Gastroesophageal sphincter (tissue), 4 donors: ENCODE measurements around the gene PTPN3. TPM values are rescaled to one million over a fixed set of nuclear protein-coding genes. Genes with fewer than 3 reads are reported as not detected.
A peak's percentile ranks its signal among the peaks of the same experiment; 100 is the strongest.

ENCODE experiments used
- ATAC-seq: fragments of 150-250 bp; one replicate; pipeline ENCODE4 v1.9.1; 2016; ENCODE audit warnings: mild to moderate bottlenecking, moderate library complexity
- H3K27ac ChIP-seq, 4 donors: fragments of 200-600 bp; sonication (generic) in 3 of 4; 1 replicate in 3 of 4; 2 replicates in 1 of 4; pipeline ENCODE4 v1.5.1; 2016 to 2019
- H3K27me3 ChIP-seq: fragments of 200-600 bp; sonication (generic); one replicate; pipeline ENCODE4 v1.5.1; 2019
- H3K36me3 ChIP-seq, 2 donors: fragments of 200-600 bp; sonication (generic); one replicate each; pipeline ENCODE4 v1.5.1; 2019; ENCODE audit warnings: control low read depth in 1 of 2
- H3K4me1 ChIP-seq, 3 donors: fragments of 200-600 bp; sonication (generic); 1 replicate in 2 of 3; 2 replicates in 1 of 3; pipeline ENCODE4 v1.5.1; 2016 to 2019; ENCODE audit warnings: control low read depth in 2 of 3
- H3K4me3 ChIP-seq, 2 donors: fragments of 200-600 bp; sonication (generic); one replicate each; pipeline ENCODE4 v1.5.1; 2019; ENCODE audit warnings: mild to moderate bottlenecking in 1 of 2, moderate library complexity in 1 of 2
- H3K9me3 ChIP-seq, 3 donors: fragments of 200-600 bp; sonication (generic); one replicate each; pipeline ENCODE4 v1.5.1; 2017 to 2019; ENCODE audit warnings: control low read depth in 2 of 3
- EP300 ChIP-seq: sonication (generic); formaldehyde crosslinking; IDR thresholded peaks from one replicate; pipeline ENCODE4 v1.6.1; 2017; ENCODE audit warnings: antibody characterized with exemption, mild to moderate bottlenecking
- POLR2A ChIP-seq, 2 donors: fragments of 450-650 bp; IDR thresholded peaks; one replicate each; pipeline ENCODE4 v1.6.1; 2017; ENCODE audit warnings: antibody characterized with exemption in 2 of 2, mild to moderate bottlenecking in 2 of 2, moderate library complexity in 1 of 2
- POLR2AphosphoS5 ChIP-seq: sonication (generic); formaldehyde crosslinking; IDR thresholded peaks from one replicate; pipeline ENCODE4 v1.6.1; 2017; ENCODE audit warnings: antibody characterized with exemption
- WGBS, 2 donors: methylation state at CpG; one replicate each; pipeline ENCODE4 v1.1.5; 2018; ENCODE audit warnings: low coverage in 1 of 2; 5-methylcytosine and 5-hydroxymethylcytosine counted together
- total RNA-seq, 4 donors: library from RNA; depleted of rRNA; stranded (reverse); fragments of >200 nt; gene quantifications; one replicate each; pipeline ENCODE4 v1.1.0, GENCODE V29; 2016
- TF ChIP-seq, protein P1 (sequence below), 4 experiments: fragments of 200-600 bp in 2 of 4; fragments of 450-650 bp in 2 of 4; sonication (generic) in 1 of 4; IDR thresholded peaks; one replicate each; pipeline ENCODE4 v1.5.1; 2017 to 2019; ENCODE audit warnings: antibody characterized with exemption in 4 of 4, mild to moderate bottlenecking in 2 of 4, moderate library complexity in 2 of 4

PTPN3 gene
- total RNA-seq, 4 donors from 2014 or later: 1.2 to 3.4 (median 1.6) TPM

DNA sequence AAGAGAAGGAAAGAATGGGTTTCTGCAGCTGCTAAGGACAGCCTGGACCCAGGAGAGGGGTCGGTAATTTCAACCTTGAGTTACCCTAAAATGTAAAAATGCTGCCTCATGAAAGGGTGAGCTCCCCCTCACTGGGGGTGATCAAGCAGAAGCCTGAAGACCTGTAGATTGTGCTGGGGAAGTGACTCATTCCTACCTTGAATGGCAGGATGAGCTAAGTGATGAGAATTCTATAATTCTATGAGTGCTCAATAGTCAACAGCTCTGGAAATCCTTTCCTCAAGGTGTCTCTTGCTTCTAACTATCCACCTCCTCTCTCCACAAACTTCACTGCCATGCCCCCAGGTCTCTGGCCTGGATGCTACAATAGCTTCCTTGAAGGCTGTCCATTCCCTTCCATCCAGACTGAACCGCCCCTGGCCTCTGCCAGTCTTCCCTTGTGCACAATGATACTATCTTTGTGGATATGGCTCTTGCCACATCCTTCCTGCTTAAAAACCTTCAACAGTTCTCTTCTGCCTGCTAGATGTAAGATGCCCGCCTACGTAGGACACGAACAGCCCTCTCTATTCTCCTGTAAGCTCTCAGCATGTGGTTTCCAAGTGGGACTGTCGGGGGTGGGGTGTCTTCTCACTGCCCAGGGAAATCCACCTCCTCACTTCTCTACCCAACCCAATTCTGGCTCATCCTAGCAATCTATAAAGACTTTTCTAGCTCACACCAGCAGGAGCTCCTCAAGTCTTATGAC lies 50.6 kb downstream of the PTPN3 start:
- ATAC-seq: no peak
- TF ChIP-seq EP300: no peak
- TF ChIP-seq POLR2A (IDR thresholded peaks at IDR 0.05): no peak
- TF ChIP-seq POLR2AphosphoS5: no peak
- TF ChIP-seq, protein P1, sequence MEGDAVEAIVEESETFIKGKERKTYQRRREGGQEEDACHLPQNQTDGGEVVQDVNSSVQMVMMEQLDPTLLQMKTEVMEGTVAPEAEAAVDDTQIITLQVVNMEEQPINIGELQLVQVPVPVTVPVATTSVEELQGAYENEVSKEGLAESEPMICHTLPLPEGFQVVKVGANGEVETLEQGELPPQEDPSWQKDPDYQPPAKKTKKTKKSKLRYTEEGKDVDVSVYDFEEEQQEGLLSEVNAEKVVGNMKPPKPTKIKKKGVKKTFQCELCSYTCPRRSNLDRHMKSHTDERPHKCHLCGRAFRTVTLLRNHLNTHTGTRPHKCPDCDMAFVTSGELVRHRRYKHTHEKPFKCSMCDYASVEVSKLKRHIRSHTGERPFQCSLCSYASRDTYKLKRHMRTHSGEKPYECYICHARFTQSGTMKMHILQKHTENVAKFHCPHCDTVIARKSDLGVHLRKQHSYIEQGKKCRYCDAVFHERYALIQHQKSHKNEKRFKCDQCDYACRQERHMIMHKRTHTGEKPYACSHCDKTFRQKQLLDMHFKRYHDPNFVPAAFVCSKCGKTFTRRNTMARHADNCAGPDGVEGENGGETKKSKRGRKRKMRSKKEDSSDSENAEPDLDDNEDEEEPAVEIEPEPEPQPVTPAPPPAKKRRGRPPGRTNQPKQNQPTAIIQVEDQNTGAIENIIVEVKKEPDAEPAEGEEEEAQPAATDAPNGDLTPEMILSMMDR (IDR thresholded peaks at IDR 0.05): no peak

DNA sequence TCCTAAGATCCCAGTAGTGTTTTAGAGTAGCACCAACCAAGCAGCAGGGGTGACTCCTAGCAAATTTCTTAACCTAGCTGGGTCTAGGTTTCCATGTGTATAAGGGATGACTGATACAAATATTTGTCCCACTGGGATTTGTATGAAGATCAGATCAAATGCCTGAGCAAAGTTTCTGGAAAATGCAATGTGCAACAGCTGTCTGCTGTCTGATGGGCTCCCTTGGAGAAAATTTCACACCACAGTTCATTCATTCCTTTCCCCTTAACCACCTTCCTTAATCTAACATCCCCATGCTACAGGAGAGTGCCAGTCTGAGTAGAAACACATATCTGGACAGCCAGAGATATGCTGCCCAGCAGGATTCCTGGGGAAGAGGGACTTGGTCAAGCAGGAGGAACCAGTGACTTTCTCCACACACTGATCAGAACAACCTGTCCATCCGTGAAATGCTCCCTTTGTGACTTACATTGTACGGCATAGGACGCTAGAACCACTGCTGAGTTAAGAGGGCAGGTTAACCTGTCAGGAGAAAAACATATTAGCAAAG lies 53.3 kb downstream of the PTPN3 start:
- Histone ChIP-seq H3K9me3 (no peaks in the 10 kb centered on the region), H3K4me1 (no peaks in the 10 kb centered on the region), H3K27me3 (no peaks in the 10 kb centered on the region), H3K36me3 (no peaks in the 10 kb centered on the region), H3K4me3 (no peak overlapping the region), H3K27ac (no peak overlapping the region)
- TF ChIP-seq POLR2A (IDR thresholded peaks at IDR 0.05) (no peak), POLR2AphosphoS5 (no peak), EP300 (no peak)
- TF ChIP-seq, protein P1 (IDR thresholded peaks at IDR 0.05): no peak
- no peak for ATAC-seq
- WGBS, 2 donors: 100% methylated on average over 1 of the region's 3 CpGs; no CpG with 5 or more reads in 1 of the 2 donors

More for the DNA sequence above, 50.6 kb downstream of the PTPN3 start:
- Histone ChIP-seq H3K27ac (no peak overlapping the region), H3K9me3 (no peaks in the 10 kb centered on the region), H3K4me1 (no peaks in the 10 kb centered on the region), H3K4me3 (no peak overlapping the region), H3K36me3 (no peaks in the 10 kb centered on the region), H3K27me3 (no peaks in the 10 kb centered on the region)
- 90 to 97% methylated on average over 4 to 6 of the region's 6 CpGs for WGBS, 2 donors

GRCh38 chr9:109442716-109443115 lies 55.4 kb downstream of the PTPN3 start:
- no peak overlapping the region for H3K27ac ChIP-seq
- no peaks in the 10 kb centered on the region for H3K9me3 ChIP-seq
- no peaks in the 10 kb centered on the region for H3K27me3 ChIP-seq
- no peaks in the 10 kb centered on the region for H3K36me3 ChIP-seq
- TF ChIP-seq POLR2A (IDR thresholded peaks at IDR 0.05): no peak
- TF ChIP-seq, protein P1 (IDR thresholded peaks at IDR 0.05): no peak
- no peak for TF ChIP-seq POLR2AphosphoS5
- no peak for TF ChIP-seq EP300
- ATAC-seq: no peak
- no peak overlapping the region for H3K4me3 ChIP-seq
- H3K4me1 ChIP-seq: no peaks in the 10 kb centered on the region
- WGBS, 2 donors: 68 to 76% methylated on average over 2 of the region's 2 CpGs

DNA sequence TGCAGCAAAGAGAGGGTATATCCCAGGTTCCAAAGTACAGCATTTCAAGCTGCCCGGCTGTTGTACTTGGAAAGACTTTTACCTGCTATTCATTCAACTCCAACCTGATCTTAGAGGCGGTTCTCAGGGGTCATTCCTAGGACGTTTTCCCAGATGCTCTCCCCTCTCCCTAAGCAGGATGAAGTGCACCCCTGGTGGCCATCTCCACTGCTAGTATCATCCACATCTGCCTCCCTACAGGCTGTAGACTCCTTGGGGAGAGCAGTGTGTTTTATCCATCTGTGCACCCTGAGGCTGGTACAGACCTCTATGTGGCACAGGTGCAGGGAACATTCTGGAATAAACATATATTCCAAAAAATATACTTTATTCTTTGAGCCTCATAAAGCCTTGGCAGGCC lies 56.8 kb downstream of the PTPN3 start:
- Histone ChIP-seq H3K27ac (no peak overlapping the region), H3K4me3 (no peak overlapping the region), H3K9me3 (no peaks in the 10 kb centered on the region), H3K36me3 (no peaks in the 10 kb centered on the region), H3K4me1 (no peaks in the 10 kb centered on the region), H3K27me3 (no peaks in the 10 kb centered on the region)
- TF ChIP-seq POLR2A (IDR thresholded peaks at IDR 0.05) (no peak), POLR2AphosphoS5 (no peak), EP300 (no peak)
- TF ChIP-seq, protein P1 (IDR thresholded peaks at IDR 0.05): no peak
- 44% methylated on average over 3 of the region's 3 CpGs; no CpG with 5 or more reads in 1 of the 2 donors for WGBS, 2 donors
- ATAC-seq: no peak

DNA sequence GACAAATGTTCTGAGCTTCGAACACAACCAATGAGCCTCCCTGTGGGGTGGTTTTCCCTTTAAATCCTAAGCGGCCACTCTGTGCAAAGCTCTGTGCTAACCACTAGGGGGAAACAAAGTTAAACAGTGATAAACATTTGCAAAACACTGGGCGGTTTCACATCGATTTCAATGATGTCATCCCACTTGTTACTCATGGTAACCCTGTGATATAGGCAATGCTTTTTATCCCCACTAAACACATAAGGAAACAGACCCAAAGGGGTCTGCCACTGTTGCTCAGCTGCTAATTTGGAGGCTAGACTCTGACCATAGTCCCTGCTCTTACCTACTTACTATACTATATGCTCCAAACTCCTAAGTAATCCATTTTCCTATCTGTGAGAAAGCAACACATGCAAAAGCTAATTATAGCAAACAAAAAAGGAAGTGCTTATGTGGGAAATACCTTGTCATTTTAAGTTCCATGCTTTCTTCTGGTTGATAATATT lies 57.3 kb downstream of the PTPN3 start:
- Histone ChIP-seq H3K27me3 (no peaks in the 10 kb centered on the region), H3K4me3 (no peak overlapping the region), H3K4me1 (no peaks in the 10 kb centered on the region), H3K9me3 (no peaks in the 10 kb centered on the region), H3K27ac (no peak overlapping the region), H3K36me3 (no peaks in the 10 kb centered on the region)
- peak; percentile 73 for ATAC-seq
- no peak for TF ChIP-seq EP300
- TF ChIP-seq, protein P1 (IDR thresholded peaks at IDR 0.05): peak; percentile 36 to 69 (median 57)
- 0 to 24% methylated on average over 3 of the region's 4 CpGs for WGBS, 2 donors
